ENCODE results near the gene LAMA4. TPM values are rescaled to one million over a fixed set of nuclear protein-coding genes. Genes with fewer than 3 reads are reported as not detected.
"Not testable (repeated sequence)": the region's sequence is repeated elsewhere in the genome, so short reads cannot be mapped to it uniquely, and the experiment has no call there.

Gene LAMA4
- total RNA-seq, 2 experiments from 2014 or later = not detected

DNA sequence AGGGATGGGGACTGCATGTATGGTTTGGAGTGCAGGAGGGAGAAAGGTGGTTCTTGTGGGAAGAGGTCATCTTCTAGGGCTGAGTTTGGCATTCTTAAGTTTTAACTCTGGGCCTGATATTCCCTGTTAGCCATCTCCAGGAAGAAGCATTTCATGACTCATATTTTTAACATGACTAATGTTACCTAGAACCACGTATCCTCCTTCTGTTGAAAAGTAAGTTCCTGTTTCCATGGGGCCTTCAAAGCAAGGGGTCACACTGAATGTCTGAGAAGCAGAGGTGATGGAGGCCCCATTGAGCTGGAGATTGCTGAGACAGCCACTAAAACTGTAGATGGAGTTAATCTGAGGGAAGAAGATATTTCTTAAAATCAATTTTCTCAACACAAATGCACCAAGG, 136.8 kb downstream of the LAMA4 start:
- POLR2A ChIA-PET = no interaction called here
- CTCF ChIA-PET = interaction anchor here (1.0 kb wide), 1 partner anchor 45 kb away, joined by 3 read pairs; no protein-coding TSS in a partner anchor

DNA sequence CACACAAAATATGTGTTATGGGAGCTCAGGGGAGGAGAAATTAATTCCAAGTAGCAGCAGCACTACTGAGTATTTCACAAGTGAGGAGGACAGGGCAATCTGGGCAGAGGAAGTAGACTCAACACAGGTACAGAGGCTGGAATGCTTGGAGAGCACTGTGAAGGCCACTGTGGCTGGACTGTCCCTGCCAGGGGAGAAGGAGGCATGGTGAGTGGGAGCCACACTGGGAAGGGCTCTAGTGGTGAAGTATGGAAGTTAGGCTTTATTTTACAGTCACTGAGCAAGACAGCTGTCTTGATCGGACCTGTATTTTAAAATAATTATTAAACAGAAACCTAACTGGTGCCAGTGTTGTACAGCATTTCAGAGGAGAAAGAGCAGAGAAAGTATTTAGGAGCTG, 138.1 kb downstream of the LAMA4 start:
- ChIA-PET CTCF (interaction anchor here (1.3 kb wide), 1 partner anchor 29 kb away, joined by 3 read pairs; the partner anchor contains the start of genes FAM229B and TUBE1), POLR2A (no interaction called here)

DNA sequence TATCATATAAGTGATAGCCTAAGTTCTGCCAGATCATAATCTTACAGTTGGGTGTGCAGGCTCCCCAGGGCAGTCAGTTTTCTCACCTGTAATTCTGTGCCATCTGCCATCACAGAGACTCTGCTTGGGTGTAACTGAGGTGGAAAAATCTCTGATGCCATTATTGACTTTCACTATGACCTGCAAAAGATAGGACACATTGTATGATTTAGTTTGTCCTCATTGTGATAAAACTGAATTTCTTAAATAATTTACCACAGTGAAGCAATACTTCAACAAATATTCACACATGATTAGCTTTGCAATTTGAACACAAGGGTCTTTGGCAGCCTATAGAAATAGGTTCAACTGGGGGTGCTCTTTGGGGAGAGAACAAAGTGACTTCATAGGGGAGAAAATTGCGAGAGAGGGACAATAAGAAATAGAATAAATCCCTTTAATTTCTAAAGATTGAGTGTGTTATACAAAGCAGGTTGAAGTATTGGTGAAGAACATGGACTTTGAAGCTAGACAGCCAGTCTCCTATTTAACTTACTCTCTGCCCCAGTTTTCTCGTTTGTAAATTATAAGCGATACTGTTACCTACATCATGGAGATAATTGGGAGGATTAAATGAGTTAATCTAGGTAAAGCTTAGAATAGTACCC, 139.7 kb downstream of the LAMA4 start:
- ChIA-PET CTCF (no interaction called here), POLR2A (no interaction called here)

DNA sequence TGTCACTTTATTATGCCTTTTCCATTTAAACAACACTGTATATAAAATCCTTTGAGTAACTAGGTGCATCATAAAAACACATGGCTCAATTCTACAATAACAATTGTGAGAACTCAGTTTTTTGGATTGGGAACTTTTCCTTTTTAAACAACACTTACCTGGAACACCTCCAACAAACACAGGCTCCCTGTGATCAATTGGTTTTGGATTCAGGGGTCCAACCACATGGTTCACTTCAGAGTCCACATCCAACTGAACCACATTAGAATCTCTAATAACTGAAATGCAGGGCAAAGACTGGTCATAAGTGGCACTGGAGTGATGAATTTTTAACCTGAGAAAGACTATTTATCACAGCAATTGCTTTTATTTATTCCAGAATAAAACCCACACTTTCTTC, 140.4 kb downstream of the LAMA4 start:
- ChIA-PET POLR2A (no interaction called here), CTCF (no interaction called here)

DNA sequence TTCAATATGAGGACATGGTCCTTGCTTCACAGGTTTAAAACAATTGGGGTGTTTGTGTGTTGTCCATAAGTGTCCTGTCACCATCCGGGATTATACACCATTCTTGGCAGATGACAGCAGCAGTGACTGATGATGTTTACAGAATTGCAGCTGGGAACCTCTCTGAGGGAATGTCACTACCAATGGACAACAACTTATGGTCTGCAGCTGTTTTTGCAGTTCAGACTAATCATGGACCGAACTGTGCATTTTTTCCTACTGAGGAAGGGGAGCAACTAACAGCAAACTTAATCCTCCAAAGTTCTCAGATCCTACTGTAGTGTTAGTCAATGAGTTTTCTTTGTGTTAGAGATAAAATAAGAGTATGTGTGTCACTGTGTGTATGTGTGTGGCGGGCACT, 140.9 kb downstream of the LAMA4 start:
- ChIA-PET CTCF (no interaction called here), POLR2A (no interaction called here)

DNA sequence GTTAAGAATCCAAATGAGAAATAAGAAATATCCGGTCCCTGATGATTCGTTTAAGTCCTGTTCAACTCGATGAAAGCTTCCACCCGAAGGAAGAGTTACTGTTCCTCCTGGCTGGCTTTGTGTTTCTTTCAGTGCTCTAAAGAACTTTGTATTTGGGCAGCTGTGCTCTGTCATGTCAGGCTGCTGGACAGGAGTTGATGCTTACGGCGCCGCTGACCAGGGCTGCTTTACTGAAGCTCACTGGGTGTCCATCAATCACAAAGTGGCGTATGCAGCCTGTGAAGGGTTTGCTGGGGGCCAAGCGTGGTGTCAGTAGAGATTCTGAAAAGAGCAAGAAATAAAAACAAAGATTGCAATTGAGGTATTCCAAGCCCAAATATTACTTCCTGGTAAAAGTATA, 145.1 kb downstream of the LAMA4 start:
- ChIA-PET CTCF (no interaction called here), POLR2A (no interaction called here)

DNA sequence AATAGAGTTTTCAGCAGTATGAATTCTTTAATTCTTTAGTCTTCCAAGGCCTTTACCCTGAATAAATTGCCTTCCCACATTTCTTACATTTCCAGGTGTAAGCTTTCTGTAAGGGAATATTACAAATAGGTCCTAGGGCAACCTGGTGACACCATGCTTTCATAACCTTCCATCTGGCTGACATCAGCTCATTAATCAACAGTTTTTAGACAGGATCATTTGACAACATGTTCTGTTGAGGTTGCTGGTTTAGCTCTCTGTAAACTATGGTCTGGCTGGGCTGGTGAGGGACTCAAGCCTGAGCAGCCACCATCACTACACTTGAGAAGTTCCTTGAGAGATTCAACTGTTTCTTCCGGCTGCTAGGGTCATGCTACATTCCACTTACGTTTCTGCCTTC, 147.8 kb downstream of the LAMA4 start:
- CTCF ChIA-PET = no interaction called here
- POLR2A ChIA-PET = no interaction called here

DNA sequence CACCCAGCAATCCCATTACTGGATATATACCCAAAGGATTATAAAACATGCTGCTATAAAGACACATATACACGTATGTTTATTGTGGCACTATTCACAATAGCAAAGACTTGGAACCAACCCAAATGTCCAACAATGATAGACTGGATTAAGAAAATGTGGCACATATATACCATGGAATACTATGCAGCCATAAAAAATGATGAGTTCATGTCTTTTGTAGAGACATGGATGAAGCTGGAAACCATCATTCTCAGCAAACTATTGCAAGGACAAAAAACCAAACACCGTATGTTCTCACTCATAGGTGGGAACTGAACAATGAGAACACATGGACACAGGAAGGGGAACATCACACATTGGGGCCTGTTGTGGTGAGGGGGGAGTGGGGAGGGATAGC, 148.3 kb downstream of the LAMA4 start:
- CTCF ChIA-PET = not testable (repeated sequence)

DNA sequence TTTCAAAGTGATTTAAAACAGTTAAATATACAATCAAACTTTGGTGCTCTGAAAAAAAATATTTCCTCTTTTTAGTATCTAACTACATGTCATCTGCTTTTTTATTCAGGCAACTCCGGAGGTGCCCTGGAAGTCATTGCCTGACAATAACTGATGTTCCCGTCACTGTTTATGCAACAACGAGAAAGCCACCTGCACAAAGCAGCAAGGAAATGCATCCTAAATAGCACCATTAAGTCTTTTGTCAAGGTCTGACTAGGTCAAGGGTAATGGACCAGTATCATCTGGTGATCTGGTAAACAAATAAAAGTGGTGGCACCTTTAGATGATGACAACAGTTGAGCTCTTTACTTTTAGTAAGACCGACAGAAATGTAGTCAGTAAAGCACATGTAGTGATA, 153.8 kb downstream of the LAMA4 start:
- CTCF ChIA-PET = no interaction called here
- POLR2A ChIA-PET = no interaction called here

More for the DNA sequence above, 148.3 kb downstream of the LAMA4 start:
- POLR2A ChIA-PET = not testable (repeated sequence)

DNA sequence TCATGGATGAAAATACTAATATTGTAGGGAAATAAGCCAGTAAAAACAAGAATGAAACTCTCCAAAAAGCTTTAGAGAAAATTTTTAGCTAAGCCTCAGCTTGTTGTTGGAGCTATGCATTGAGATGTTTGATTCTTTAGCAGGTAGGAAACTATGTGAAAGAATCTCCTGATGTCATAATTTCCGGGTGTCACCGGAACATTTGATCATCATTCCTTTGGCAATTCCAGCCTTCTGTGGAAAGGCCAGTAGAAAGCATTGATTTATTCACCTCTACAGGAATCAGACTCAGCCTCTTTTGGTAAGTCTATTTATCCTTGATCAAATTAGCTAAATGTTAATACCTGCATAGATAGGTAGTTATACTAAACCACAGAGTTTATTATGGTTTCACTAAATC, 157.5 kb downstream of the LAMA4 start:
- ChIA-PET CTCF (interaction anchor here (1.4 kb wide), 1 partner anchor 66 kb away, joined by 6 read pairs; no protein-coding TSS in a partner anchor), POLR2A (no interaction called here)

DNA sequence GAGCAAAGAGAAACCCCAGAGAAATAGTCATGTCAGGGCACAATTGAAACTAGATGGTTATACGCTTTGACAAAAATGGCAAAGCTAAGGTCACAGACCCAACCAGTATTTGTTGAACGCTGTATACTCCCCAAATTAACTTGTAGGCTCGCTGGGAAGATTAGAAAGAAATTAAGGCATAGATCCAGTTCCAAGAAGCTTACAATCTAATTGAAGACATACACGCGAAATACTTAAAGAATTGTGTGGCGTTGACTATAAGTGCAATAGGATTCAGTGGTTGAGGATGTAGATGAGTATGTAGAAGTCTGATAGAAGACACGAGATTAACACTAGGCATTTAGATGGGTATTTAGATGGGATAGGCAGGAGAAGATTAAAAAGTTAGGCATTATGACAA, 166.5 kb downstream of the LAMA4 start:
- ChIA-PET CTCF (interaction anchor here (0.7 to 3.5 kb wide), 4 partner anchors 15 to 1771 kb away, joined by 3 to 25 read pairs (median 3); no protein-coding TSS in a partner anchor), POLR2A (interaction anchor here (0.5 to 1.8 kb wide), 3 partner anchors 75 to 828 kb away, joined by 3 to 10 read pairs (median 4); no protein-coding TSS in a partner anchor)

DNA sequence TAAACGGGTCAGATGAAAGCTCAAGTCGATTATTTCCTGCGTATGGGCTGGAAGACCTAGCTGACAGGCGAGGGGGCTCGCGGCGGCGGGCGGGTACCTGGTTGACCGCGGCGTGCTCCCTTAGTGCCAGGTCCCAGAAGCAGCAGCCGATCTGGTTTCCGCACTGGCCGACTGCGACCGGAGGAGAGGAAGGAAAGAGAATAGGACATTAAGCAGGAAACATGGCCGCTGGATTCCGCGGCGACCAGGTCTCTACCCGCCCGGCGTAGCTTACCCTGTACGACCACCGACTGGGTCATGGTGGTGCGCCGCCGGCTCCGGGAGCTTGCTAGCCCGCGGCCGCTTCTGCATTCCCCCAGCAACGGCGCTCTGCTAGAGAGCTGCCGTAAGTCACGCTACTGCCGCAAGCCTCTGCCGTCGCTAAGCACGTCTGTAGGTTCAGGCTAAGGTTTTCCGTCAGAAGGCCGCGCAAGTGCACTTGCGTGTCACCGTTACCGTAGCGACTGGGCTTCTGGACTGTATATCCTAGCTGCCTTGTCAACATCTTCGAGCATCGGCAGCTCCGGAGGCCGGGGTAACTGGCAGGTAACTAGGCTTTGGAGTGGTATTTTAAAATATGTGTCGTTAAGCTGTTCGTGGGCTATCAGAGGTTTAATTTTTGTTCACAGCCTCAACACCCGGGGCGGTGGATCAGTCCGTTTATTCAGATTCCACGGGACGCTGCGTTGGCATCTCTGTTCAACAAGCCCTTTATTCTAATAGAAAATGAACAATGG, 167.0 kb downstream of the LAMA4 start, which contains the start of the genes FAM229B and TUBE1:
TSS of gene FAM229B (plus strand) at position 456 of the 776 bp plus-strand sequence. CDS start 11,693 bp downstream, outside the sequence.
TSS of gene TUBE1 (minus strand) at position 347 of the 776 bp plus-strand sequence. CDS start at position 299, 48 bp downstream.
- CTCF ChIA-PET = interaction anchor here (0.7 to 3.5 kb wide), 5 partner anchors 14 to 1822 kb away, joined by 3 to 25 read pairs (median 3); no protein-coding TSS in a partner anchor
- POLR2A ChIA-PET = interaction anchor here (0.5 to 1.8 kb wide), 4 partner anchors 76 to 850 kb away, joined by 3 to 10 read pairs (median 4); no protein-coding TSS in a partner anchor

DNA sequence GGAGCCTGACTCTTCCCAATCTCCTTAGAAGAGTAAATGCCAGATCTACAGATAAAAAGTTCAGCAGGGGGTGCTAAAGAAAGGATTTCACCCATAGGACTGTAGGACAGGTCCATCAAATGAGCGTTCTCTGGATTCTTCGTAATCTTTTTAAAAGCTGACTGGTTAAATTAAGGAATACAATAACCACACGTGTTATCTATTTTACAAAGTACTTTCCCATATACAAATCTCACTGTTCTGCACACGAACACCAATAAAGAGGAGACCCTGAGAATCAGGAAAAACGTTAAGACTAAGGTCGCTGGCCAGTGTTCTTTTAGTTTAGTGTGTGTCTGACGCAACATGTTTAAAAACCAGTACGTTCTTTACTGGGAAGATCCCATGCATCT, 167.6 kb downstream of the LAMA4 start:
- ChIA-PET POLR2A (interaction anchor here (0.5 to 1.8 kb wide), 2 partner anchors 76 to 849 kb away, joined by 3 to 10 read pairs; no protein-coding TSS in a partner anchor), CTCF (interaction anchor here (1.2 to 3.5 kb wide), 4 partner anchors 14 to 1823 kb away, joined by 3 to 25 read pairs (median 3); no protein-coding TSS in a partner anchor)

DNA sequence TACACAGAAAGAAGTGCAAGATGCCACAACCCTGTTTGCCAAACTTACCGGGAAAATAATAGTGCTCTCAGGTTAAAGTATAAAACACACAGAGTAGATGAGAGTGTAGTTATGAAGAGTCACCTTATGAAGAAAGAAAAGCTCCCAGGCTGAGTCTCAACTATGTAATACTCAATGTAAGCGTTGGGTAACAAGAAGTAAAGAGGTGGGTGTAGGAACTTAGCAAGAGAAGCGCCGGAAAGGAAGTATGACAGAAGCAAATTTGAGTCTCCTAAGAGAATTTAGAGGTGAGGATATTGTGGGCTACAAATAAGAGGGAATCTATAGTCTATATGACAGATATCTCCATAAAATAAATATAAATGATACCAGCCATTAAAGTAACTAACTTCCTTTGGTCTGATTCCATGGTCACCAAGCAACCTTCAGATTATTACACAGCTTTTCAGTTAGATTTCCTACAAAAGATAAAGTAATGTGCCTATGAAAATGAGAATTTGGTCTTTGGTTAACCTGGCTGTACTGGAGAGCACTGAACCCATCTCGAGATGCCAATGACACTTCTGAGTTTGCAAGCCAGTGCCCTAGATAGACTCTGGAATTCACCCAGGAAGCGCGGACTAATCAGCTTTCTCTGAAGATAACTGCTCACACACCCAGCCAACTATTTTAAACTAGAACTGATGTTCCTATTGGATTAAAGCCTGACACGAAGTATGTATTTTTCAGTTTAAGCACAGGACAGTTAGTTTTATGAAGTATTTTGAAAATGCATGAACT, 168.9 kb downstream of the LAMA4 start:
- ChIA-PET CTCF (interaction anchor here (0.6 to 3.5 kb wide), 2 partner anchors 78 to 181 kb away, joined by 4 to 25 read pairs; no protein-coding TSS in a partner anchor), POLR2A (no interaction called here)

DNA sequence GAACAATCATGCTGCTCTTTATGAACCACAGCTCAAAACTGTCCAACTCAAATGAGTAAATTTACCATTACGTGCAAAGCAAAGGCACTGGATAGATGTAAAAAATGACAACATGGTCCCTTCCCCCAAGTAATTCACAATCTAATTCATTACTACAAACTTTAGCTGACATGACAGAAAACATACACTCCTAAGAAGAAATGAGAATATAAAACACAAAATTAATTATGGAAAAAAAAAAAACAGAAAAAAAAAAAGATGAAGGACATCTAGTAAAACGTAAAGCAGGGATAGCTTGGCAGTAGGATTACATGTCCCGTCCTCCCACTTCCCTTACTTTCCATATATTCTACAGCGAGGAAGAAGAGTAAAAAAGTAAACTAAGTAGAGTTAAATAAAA, 172.8 kb downstream of the LAMA4 start:
- CTCF ChIA-PET = no interaction called here
- POLR2A ChIA-PET = no interaction called here

DNA sequence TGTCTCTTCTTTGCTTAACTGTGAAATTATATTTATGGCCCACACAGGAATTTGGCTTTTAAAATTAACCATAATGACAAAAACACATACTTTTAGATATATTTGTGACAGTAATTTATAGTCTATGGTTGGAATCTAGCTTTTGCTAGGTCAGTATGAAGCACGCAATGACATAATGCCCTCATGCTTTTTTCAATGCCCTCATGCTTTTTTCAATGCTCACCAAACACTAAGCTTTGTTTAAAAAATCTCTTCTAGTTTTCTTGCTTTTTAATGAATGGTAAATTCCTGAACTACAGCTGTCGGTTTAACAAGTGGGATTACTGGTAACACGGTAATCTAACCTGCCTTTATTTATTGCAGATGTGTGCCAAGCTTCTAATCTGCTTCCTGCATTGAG, 187.8 kb downstream of the LAMA4 start:
- ChIA-PET CTCF (no interaction called here), POLR2A (no interaction called here)

DNA sequence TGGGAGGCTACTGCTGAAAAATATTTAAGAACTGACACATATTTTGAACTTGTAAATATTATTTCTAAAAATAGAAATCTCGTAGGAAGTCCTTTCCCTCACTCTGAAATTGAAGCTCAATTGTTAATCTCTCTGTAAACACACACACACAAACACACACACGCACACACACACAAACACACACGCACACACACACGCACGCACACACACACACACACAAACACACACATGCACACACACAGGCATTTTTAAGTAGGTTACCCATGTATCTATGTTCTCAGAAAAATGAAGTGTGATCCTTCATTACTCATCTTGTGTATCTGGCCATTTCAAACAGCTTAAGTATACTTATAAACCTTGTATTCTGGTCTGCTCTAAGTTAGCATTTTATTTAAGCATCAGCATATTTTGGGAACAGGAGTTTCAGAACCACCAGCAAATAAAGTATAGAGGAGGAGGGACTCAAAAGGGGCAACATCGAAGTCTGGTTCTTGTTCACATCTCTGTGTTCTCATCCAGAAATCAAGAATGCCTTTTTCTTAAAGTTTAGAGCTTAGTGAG, 188.9 kb downstream of the LAMA4 start:
- POLR2A ChIA-PET = interaction anchor here (0.6 kb wide), 1 partner anchor 22 kb away, joined by 8 read pairs; no protein-coding TSS in a partner anchor
- CTCF ChIA-PET = no interaction called here

DNA sequence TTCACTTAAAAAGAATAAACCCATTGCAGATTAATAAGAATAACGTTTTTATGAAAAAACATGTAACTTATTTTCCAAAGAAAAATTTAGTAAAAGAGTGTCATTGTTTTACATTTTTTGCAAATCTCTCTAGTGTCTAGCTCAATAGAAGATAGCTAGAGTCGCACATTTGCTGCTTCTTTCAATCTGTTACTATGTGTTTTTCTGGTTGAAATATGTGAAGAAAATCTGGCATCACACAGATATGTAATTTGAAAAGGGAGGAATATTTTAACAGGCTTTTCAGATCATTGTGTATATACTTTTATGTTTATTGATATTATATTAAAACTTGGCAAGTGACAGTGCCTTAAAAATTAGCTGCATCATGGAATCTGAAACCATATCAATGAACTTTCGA, 191.4 kb downstream of the LAMA4 start:
- CTCF ChIA-PET = interaction anchor here (1.8 kb wide), 1 partner anchor 100 kb away, joined by 3 read pairs; no protein-coding TSS in a partner anchor

DNA sequence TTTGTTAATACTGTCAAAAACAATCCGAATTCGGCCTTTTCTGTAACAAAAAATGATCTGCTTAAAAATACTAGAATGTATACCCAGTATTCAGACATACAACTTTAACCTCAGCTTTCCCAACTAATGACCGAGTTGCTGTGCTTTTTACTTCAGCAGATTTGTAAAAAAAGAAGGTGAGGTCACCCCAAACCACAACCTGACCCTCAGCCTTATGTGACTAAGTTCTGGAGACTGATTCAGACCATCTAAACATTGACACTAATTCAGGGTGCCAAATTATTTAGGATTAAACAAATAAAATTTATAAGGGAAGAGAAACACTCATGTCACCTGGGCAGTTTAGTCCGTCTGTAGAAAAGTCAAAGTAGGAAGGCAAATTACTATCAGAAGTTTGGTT, 192.8 kb downstream of the LAMA4 start:
- POLR2A ChIA-PET = interaction anchor here (0.6 kb wide), 1 partner anchor 508 kb away, joined by 6 read pairs; no protein-coding TSS in a partner anchor

More for the DNA sequence above, 191.4 kb downstream of the LAMA4 start:
- POLR2A ChIA-PET = interaction anchor here (0.6 kb wide), 1 partner anchor 464 kb away, joined by 3 read pairs; no protein-coding TSS in a partner anchor

More for the DNA sequence above, 192.8 kb downstream of the LAMA4 start:
- CTCF ChIA-PET = interaction anchor here (1.8 kb wide), 1 partner anchor 101 kb away, joined by 3 read pairs; no protein-coding TSS in a partner anchor

Measured in activated CD8-positive, alpha-beta memory T cell treated with anti-CD3 and anti-CD28 coated beads for 36 hours (primary cell).